AG10803 (cell line): ENCODE data around the gene KCNJ9.

Experiments
- DNase-seq: peaks from one replicate; pipeline ENCODE4 v3.0.0; 2010; ENCODE audit warnings: low read depth
- H3K4me3 ChIP-seq: 2 replicates; pipeline ENCODE4 v1.5.1; 2011; ENCODE audit warnings: mild to moderate bottlenecking, low read length, control low read depth
- CTCF ChIP-seq: conservative IDR thresholded peaks from 2 replicates; pipeline ENCODE4 v1.5.1; 2011; ENCODE audit warnings: mild to moderate bottlenecking, low read length, control low read depth, inconsistent platforms

The KCNJ9 gene

DNA sequence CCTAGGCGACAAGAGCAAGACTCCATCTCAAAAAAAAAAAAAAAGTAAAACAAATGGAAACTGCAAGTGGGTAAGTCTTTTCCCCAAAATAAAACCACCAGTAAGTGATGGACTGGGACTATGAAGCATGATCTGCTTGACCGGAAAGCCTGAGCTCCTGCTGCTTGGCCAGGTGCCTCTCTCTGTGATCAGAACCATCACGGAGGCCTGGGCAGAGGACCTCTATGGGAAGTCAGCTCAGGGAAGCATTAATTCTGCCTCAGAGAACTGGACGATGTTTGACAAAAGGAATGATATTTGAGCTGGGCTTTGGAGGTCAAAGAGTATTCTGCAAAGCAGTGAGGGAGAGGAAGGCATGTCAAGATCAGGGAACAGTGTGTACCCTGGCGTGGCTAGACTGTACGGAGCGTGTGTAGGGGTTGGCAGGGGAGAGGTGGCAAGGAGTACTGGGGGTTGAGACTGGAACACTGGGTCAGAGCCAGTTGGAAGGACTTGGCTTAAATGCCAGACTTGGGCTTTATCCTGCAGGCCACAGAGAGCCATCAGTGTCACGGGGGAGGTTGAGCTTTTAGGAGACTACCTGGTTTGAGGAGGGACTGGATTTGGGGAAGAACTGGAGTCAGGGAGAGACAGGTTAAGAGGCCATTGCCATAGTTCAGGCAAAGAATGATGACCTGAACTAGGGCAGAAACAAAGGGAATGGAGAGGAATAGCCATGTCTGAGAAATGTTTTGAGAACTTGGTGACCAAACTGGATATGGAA lies 50.6 kb downstream of the KCNJ9 start:
- DNase-seq = no peak
- TF ChIP-seq CTCF = no peak
- no peak overlapping the region for H3K4me3 ChIP-seq

GRCh38 chr1:160133990-160134770 lies 52.8 kb downstream of the KCNJ9 start:
- no peak overlapping the region for H3K4me3 ChIP-seq
- TF ChIP-seq CTCF = no peak
- no peak for DNase-seq

DNA sequence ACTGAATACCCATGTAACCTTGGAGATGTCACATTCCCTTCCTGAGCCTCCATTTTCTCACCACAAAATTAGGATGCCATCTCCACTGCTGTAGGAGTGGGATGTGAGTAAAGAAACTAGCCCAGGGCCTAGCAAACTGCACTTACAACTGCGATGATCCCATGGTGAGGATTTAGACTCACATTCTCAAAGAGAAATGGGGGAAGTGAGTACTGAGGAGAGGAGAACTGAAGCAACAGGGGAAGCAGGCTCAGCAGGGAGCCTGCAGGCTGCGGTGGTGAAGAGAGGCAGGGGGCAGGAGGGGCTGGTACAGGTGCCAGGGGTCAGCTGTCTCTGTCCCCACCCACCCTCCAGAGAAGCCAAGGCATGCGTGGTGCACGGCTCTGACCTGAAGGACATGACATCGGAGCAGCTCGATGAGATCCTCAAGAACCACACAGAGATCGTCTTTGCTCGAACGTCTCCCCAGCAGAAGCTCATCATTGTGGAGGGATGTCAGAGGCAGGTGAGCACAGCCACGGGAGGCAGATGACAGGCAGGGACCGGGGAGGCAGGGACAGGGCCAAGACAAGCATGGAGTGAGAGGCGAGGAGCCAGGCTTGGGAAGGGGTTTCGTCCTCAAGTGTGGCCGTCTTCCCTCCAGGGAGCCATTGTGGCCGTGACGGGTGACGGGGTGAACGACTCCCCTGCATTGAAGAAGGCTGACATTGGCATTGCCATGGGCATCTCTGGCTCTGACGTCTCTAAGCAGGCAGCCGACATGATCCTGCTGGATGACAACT lies 53.6 kb downstream of the KCNJ9 start:
- no peak for TF ChIP-seq CTCF
- no peak for DNase-seq
- H3K4me3 ChIP-seq = no peak overlapping the region

DNA sequence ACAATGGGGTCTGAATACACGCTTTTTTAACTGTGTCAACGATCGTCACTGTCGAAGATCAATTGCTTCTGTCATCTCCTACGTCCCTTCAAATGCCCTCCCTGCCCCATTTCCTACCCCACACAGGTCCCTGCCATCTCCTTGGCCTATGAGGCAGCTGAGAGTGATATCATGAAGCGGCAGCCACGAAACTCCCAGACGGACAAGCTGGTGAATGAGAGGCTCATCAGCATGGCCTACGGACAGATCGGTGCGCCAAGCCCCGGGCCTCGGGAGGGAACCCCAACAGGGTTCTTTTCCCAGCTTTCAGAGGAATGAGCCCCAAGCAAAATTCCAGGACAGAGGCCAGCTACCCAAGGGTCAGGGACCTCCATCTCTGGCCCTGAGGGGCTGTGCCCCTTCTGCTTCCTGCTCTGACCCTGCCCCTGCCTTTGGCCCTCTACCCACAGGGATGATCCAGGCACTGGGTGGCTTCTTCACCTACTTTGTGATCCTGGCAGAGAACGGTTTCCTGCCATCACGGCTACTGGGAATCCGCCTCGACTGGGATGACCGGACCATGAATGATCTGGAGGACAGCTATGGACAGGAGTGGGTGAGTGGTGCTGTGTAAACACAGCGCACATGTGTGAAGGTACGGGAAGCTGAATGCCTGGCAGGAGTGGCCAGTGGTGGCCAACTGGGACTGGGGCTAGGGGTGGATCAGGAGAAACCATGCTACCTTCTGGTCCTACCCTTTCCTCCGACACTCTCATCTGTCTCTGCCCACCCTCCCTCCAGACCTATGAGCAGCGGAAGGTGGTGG lies 55.0 kb downstream of the KCNJ9 start:
- TF ChIP-seq CTCF = no peak
- DNase-seq = no peak

GRCh38 chr1:160136926-160137200 lies 55.5 kb downstream of the KCNJ9 start:
- DNase-seq = no peak
- H3K4me3 ChIP-seq = no peak overlapping the region
- TF ChIP-seq CTCF = no peak

More for the DNA sequence above, 55.0 kb downstream of the KCNJ9 start:
- H3K4me3 ChIP-seq = no peak overlapping the region

DNA sequence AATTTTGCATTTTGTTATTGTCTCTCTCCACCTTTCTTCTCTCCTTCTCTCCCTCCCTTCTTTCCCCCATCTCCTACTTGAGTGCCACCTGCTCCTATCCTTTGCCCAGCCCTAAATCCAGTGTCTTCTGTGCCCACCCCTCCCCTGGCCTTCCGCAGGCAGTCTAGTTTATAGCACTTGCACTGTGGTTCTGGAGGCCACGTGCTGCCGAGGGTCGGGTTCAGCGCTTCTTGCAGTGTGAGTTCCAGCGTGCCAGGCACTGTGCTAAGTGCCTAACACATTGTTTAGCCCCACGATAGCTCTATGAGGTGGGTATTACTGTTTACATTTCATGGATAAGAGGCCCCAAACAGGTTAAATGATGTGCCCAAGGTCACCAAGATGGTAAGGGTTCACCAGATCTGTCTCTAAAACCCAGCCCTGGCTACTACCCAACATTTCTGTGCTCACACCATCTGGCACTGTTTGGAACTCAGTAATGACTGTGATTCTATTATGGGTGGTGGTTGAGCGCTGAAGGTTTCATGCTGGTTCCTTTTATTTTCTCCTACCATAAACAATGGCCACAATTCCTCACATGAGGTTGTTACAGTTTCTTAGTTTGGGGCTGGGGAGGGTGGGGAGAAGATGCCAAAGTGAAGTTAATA lies 56.0 kb downstream of the KCNJ9 start:
- no peak overlapping the region for H3K4me3 ChIP-seq
- TF ChIP-seq CTCF = no peak
- no peak for DNase-seq
